A204.1 (cell line): Measurements from ENCODE around the gene ATG14.
"Not testable (repeated sequence)": the region's sequence is repeated elsewhere in the genome, so short reads cannot be mapped to it uniquely, and the experiment has no call there.

Source experiments
- FAIRE-seq: peaks from 2 replicates; lab custom pipeline; 2012; peaks lifted over from hg19 to GRCh38; lab: Jason Lieb, UNC

The ATG14 gene

DNA sequence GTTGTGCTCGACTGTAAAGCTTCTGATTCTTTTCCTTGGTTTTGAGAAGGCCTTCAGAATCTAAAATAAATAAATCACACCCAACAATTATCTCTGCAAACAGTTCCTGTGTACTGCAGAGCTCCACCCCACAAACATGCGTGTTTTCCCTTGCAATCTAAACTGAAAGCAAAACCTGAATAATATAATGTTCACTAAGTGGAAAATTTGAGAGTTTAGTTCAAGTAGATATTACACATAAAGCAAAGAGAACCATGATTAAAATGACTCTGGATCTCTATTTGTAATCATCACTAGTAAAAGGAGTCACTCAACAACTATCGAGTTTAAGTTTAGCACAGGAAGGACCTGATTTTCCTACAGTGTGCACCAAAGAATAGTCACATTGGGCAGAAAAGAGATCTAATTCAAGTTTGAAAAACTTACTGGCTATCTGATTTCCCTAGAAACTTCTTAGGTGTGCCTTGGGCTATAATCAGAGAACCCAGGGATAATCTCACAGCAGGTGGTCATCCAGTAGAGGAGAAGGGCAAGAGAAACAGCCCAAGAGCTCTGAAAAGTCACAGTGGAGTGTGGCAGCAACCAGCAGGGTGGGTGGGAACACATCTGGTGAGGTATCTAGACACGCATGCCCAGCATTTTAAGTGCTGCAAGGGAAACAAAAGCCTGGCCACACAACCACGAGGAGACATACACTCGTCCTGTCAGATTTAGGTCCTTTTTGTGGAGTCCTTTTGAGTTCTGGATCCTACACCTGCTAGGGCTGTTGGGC lies 25.4 kb downstream of the ATG14 start:
- no peak for FAIRE-seq

- FAIRE-seq, result no peak
These were observed 27.1 kb downstream of the ATG14 start for GRCh38 chr14:55384536-55384935.

DNA sequence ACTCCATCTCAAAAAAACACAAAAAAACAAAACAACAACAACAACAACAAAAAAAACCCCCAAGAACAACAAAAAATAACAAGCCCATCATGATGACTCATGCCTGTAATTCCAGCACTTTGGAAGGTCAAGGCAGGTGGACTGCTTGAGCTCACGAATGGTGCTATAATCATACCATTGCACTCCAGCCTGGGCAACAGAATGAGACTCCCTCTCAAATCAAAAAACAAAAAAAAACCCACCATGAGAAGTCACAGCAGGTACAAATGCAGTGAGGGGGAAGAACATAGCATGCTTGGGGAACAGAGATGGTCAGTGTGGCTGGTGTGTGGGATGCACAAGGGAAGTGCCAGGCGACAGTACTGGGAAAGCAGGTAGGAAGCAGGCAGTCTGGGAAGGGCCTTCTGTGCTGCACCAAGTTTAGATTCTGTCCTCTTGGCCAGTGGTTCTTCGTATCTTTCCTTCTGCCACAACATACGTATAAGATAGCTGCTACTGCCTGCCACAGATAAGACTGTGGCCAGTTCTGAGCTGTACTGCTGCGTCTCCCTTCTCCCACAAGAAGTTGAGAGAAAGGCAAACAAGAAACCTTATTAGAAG lies 28.0 kb downstream of the ATG14 start:
- no peak for FAIRE-seq

GRCh38 chr14:55383056-55383466 lies 28.6 kb downstream of the ATG14 start:
- not testable (repeated sequence) for FAIRE-seq

DNA sequence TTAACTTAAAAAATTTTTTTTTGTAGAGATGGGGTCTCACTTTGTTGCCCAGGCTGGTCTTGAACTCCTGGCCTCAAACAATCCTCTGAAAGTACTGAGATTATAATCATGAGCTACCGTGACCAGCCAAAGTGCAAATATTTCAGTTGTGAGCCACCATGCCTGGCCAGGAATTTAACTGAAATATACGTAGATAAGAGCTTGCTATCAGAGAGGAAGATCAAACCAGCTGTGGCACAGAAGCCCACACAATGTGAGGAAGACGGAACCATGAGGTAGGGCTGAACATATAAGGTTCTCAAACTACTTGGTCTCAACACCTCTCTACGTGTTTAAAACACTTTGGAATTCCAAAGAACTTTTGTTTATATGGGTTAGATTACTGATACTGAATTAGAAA lies 29.1 kb downstream of the ATG14 start:
- no peak for FAIRE-seq

GRCh38 chr14:55381561-55381960 lies 30.1 kb downstream of the ATG14 start:
- no peak for FAIRE-seq

DNA sequence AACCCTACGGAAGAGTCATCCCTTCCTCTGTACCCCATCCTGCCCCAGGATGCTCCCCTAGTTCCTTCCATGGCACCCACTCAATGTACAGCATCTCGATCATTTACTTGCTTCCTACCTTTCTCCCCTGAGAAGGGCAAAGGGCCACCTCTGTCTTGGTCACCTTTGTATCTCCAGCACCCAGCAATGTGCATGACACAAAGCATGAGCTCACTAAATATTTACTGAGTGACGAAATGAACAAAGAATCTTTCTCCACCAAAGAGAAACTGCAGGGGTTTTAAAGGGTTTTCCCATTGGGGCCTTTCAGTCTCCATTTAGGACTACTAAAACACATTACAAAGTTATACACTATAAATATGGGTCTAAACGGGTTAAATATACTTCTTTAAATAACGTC lies 30.6 kb downstream of the ATG14 start:
- no peak for FAIRE-seq

DNA sequence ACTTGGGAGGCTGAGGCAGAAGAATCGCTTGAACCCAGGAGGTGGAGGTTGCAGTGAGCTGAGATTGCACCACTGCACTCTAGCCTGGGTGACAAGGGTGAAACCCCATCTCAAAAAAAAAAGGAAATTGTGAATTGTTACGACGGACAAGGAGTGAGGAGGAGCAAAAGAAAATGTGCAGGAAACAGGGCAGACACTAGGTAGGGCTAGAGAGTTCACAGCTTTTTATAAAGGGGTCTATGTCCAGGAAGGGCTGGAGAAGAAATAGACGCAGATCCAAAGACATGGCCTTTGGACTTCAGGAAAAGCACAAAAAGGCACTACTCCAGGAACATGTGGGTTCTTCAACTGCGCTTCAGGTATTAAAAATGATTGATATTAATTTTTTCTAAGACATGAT lies 34.4 kb downstream of the ATG14 start:
- FAIRE-seq, result no peak

GRCh38 chr14:55374771-55375170 lies 36.9 kb downstream of the ATG14 start:
- no peak for FAIRE-seq

DNA sequence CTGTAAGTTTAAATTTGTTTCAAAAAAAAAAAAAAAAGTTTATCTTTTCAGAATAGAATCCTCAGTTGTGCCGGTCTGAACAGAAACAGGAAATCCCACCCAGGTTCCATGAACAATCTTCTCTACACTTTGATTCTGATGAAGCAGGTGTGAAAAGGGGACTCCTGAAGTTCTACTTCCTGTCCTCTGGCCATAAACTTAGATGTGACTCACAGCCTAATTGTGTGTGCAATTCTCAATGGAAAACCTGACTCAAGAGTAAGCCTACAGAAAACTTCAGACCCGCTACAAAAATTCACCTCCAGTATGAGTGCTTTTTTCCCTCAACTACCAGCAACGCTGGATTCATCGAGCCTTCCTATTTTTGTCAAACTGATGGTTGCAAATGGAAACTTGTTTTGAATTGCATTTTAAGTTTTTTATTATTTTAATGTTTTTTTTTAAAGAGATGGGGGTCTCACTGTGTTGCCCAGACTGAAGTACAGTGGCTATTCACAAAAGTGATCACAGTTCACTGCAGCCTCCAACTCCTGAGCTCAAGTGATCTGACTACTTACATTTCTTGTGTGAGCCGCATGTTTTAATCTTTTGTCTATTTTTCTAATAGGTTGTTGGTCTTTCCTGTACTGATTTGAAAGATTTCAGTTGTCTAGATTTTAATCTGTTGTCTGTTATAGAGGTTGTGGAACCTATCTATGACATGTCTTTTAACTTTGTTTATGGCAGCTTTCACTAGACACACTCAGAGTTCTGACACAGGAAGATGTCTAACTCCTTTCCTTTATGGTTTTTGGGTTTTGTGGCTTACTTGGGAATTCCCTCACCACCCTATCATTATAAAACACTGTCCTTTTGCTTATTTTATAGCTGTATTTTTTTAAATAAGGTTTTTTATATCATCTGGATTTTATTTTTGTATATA lies 37.6 kb downstream of the ATG14 start:
- FAIRE-seq, result no peak

GRCh38 chr14:55372825-55373224 lies 38.8 kb downstream of the ATG14 start:
- FAIRE-seq, result no peak

- no peak for FAIRE-seq
These were observed 39.2 kb downstream of the ATG14 start for GRCh38 chr14:55372423-55372822.

GRCh38 chr14:55370883-55371455 lies 40.7 kb downstream of the ATG14 start:
- FAIRE-seq, result no peak

DNA sequence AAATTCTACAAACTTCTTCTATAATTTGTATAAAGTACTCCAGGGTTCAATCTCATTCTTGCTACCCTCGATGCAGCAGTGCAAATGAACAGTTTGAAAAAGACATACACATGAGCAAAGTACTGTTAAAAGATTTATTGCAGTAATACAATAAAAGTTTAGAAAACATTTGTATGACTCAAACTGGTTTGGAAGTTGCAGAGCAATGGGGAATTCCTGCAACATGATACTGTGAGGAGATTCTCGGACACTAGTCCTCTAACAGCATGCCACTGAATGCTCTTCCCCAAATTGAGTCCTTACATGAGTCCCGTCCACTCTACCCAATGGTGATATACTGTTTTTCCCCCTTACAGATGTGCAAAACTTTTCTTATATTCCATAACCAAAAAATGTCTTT lies 45.4 kb downstream of the ATG14 start:
- FAIRE-seq, result no peak

GRCh38 chr14:55361190-55361589 lies 50.4 kb downstream of the ATG14 start:
- FAIRE-seq, result no peak

GRCh38 chr14:55359307-55359706 lies 52.3 kb downstream of the ATG14 start:
- FAIRE-seq, result no peak

- no peak for FAIRE-seq
These were observed 54.7 kb downstream of the ATG14 start for GRCh38 chr14:55356913-55357312.

DNA sequence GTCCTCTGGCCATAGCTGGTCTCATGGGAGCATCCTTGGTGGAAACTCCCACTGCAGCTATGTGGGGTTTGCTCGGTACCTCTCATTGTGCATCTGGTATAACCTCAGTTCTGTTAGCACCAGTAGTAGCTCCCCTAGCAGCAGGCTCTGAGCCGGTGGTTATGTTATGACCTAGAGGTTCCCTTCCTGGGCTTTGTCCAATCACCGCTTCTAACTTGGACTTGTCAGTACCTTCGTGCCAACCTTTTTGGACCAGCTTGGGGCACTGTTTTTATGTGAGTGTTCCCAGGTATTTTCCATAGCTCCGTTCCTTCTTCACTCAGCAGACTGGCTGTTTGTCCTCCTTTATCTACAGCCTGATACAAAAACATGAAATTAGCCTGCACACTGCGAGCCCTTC lies 55.7 kb downstream of the ATG14 start:
- no peak for FAIRE-seq

DNA sequence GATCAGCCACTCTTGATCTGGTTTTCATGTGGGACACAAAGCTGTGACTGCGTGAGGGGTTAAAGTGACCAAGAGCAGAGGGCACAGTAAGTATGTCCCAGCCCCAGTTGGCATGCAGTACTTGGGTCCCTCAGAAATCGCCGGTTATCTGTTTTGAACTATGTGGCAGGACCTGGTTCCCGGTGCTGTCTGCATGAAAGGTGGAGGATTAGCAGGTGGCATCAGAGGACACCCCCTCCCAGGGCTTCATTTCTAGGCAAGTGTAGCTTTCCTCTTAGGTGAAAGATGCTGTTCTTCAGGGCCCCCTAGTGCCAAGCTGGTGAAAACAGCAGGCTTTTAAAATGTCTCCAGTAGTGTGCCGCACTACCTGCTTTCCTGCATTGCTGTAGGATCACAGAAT lies 57.1 kb downstream of the ATG14 start:
- FAIRE-seq, result no peak

DNA sequence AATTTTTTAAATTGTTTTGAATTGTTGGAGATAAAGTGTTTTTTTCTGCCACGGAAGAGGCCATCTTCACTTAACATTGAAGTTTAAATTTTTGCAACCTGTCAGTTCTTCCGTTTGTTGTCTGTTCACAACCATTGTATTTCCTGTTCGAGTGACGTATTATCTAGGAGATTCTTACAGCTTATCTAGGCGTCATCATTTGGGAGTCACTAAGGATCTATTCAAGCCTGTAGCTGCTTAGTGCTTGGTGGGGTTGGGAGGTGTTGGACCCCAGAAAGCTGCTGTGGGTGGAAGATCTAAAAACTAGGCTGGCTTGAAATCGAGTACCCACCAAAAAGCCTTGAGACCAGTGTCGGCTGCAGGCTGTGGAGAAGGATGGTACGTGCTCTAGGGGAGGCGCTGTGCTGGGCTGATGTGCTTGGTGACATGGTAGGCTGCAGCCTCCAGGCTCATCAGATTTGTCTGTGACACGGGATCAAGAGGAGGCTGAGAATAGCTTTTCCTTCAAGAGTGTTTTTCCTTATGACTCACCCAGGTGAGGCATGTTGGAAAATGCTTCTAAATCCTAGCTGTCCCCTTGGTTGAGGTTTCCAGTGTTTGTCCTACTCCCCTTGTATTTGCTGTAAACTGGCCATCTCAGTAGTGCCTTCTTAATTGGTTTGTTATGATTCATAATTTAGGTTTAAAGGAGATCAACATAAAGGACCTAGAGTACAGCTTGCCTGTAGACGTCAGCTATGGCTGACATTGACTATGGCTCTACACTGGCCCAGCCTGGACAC lies 57.8 kb downstream of the ATG14 start:
- no peak for FAIRE-seq

GRCh38 chr14:55352201-55352600 lies 59.4 kb downstream of the ATG14 start:
- FAIRE-seq, result no peak

- FAIRE-seq, result no peak
These were observed 60.5 kb downstream of the ATG14 start for GRCh38 chr14:55351111-55351510.
